ENCODE data around the gene TJP2.
"Not testable (repeated sequence)": the region's sequence is repeated elsewhere in the genome, so short reads cannot be mapped to it uniquely, and the experiment has no call there.

The TJP2 gene

GRCh38 chr9:69279084-69279731 lies 105.1 kb downstream of the TJP2 start:
- DNase-seq (ENCODE audit: low spot score): no peak

DNA sequence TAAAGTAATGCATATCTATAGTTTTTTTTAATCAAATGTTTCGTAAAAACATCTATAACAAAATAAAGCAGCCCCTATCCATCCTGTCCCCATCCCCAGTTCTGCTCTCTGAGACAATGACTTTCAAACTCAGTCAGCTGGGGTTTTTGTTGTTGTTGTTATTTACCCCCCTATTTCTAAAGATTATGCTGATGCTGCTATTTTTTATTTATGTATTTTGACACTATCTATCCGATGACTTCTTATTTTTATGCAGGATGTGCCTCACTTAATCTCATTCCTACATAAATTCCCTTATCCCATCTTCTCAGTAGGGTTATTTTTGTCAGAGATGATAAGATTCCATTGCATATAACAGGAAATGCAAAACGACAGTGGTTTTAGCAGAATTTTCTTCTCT lies 105.7 kb downstream of the TJP2 start:
- DNase-seq (ENCODE audit: low spot score): no peak

DNA sequence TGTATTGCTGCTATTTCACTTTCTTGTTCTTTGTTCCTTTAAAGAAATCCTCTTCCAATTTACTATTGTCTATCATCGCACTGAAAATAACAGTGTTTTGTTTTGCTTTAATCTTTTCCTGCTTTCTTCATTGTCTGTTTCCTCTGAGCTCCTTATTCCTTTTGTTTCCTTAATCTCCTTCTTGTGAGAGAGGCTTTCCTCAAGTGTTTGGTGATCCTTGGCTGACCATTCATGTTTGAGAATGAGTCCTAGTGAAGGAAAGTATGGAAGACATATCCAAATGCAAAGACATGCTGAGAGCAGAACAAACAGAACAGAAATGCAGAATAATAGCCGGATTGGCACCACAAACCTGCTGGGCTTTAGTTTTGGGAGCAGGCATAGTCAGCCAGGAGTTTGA lies 108.9 kb downstream of the TJP2 start:
- no peak for DNase-seq (ENCODE audit: low spot score)

DNA sequence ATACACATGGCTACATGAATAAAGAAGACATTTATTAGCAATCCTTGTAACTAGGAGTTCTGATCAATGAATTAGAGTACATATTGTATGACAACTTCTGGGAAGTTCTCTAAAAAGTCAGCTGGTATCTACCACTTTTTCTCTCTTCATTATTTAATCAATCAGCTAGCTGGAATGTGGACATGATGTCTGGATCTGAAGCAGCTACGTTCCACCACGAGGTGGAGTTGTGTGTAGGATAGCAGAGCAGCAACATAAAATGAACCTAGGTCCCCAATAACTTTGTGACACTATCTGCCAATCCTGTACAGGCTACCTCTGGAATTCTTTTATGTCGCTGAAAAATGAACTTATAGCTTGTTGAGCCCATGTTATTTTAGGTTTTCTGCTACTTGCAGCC lies 118.0 kb downstream of the TJP2 start:
- no peak for DNase-seq (ENCODE audit: low spot score)

DNA sequence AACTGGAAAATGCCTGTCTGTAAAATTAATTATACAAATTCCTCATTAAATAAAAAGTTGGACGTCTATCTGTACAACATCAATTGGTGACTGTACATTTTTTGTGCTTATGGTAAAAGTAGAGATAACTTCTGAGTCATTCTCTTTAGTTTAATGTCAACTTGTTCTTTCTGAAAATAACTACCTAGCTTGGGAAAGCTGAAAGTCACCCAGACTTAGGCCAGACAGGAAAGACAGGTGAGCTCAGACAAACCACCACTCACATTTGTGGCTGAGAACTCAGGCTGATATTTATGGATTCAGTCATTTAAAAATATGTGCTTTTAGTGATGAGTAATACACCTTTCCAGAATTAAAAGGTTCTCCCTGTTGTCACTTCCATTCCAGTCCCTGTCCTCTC lies 119.1 kb downstream of the TJP2 start:
- no peak for DNase-seq (ENCODE audit: low spot score)

GRCh38 chr9:69295872-69296552 lies 121.9 kb downstream of the TJP2 start:
- DNase-seq (ENCODE audit: low spot score): no peak

GRCh38 chr9:69297300-69297980 lies 123.4 kb downstream of the TJP2 start:
- DNase-seq (ENCODE audit: low spot score): no peak

DNA sequence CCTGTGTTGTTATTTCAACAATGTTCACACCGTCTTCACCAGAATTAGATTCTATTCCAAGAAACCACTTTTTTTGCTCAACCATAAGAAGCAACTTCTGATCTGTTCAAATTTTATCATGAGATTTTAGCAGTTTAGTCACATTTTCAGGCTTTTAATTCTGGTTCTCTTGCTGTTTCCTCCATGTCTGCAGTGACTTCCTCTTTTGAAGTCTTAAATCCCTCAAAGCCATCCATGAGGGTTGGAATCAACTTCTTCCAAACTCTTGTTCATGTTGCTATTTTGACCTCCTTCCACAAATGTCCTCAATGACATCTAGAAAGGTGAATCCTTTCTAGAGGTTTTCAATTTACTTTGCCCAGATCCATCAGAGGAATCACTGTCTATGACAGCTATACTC lies 125.2 kb downstream of the TJP2 start:
- DNase-seq (ENCODE audit: low spot score): no peak

DNA sequence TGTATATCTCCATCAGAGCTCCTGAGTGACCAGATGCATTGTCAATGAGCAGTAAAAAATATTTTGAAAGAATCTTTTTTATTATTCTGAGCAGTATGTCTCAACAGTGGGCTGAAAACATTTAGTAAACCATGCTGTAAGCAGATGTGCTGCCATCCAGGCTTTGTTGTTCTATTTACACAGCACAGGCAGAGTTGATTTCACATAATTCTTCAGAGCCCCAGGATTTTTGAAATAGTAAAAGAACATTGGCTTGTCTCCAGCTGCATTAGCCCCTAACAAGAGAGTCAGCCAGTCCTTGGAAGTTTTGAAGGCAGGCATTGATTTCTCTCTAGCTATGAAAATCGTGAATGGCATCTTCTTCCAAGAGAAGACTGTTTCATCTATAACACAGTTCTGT lies 125.7 kb downstream of the TJP2 start:
- no peak for DNase-seq (ENCODE audit: low spot score)

DNA sequence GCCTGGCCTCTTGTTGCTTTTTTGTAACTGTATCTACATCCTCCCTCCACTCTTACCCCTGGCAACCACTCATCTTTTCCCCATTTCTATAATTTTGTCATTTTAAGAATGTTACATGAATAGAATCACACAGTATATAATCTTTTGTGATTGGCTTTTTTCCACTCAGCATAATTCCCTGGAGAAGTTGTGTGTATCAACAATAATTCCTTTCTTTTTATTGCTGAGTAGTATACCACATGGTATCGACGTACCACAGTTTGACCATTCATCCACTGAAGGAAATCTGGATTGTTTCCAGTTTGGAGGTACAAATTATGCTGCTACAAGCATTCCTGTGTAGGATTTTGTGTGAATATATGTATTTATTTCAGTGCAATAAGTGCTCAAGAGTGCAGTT lies 129.3 kb downstream of the TJP2 start:
- DNase-seq (ENCODE audit: low spot score): no peak

GRCh38 chr9:69306895-69307445 lies 132.9 kb downstream of the TJP2 start:
- DNase-seq (ENCODE audit: low spot score): not testable (repeated sequence)

- no peak for DNase-seq (ENCODE audit: low spot score)
Observed at GRCh38 chr9:69307446-69308205, 133.5 kb downstream of the TJP2 start.

DNA sequence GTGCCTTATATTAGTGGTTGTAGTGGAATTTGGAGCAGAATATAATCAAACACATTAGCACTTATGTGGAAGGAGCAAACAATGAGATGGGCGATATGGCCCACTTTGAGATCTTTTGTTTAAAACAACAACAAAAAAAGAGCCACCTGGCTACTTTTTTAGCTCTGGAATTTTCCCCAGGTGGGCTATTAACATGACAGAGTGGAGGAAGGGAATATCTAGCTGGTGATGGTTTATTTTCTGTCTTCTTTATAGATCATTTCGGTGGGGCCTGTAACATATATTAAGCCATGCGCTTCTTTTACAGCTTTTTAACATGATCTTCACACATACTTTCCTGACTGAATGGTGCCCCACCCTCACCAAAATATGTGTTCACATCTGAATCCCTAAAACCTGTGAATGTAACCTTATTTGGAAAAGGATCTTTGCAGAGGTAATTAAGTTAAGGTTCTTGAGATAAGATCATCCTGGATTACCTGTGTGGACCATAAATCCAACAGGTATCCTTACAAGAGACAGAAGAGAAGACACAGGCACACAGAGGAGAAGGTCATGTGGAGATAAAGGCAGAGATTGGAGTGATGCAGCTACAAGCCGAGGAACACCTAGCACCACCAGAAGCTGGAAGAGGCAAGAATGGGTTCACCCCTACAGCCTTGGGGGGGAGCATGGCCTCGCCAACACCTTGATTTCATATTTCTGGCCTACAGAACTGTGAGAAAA lies 134.3 kb downstream of the TJP2 start:
- DNase-seq (ENCODE audit: low spot score): peak; percentile 29

- DNase-seq (ENCODE audit: low spot score): no peak
Observed at GRCh38 chr9:69313175-69313574, 139.1 kb downstream of the TJP2 start.

DNA sequence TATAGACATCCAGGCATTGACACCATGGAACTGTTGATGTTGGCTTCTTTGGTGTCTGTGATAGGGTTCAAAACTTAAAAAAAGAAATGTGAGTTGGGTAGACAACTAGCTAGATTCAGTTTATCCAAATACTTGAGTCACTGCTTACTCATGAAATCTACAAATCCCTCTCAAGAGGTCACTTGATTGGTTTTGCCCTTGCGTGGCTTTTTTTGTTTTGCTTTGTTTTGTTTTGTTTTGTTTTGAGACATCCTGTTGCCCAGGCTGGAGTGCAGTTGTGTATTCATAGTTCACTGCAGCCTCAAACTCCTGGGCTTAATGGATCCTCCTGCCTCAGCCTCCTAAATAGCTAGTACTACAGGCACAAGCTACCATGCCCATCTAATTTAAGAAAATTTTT lies 140.5 kb downstream of the TJP2 start:
- no peak for DNase-seq (ENCODE audit: low spot score)

GRCh38 chr9:69317081-69317480 lies 143.0 kb downstream of the TJP2 start:
- DNase-seq (ENCODE audit: low spot score): no peak

DNA sequence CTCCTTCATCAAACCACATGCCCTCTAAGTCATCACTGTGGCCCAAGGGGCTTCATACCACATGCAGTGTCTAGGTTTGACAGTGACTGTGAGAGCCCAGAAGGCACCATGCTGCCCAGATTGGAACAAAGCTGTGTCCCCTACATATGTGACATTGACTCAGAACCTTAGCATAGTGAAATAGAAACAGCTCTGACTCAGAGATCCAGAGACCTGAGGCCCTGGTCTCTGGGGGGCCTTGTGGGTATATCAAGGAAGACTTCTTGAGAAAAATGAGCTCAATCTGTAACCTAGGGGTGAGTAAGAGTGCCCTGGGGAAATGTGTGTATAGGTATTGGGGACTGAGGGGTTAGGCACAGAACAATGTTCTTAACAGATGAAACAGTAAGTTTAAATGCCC lies 143.8 kb downstream of the TJP2 start:
- DNase-seq (ENCODE audit: low spot score): no peak

- peak; percentile 73 for DNase-seq (ENCODE audit: low spot score)
Observed at GRCh38 chr9:69319324-69320025, 145.4 kb downstream of the TJP2 start.

- no peak for DNase-seq (ENCODE audit: low spot score)
Observed at GRCh38 chr9:69322256-69322655, 148.2 kb downstream of the TJP2 start.

- DNase-seq (ENCODE audit: low spot score): no peak
Observed at GRCh38 chr9:69323861-69324260, 149.8 kb downstream of the TJP2 start.

Data from SK-N-DZ (cell line).